Measurements from ENCODE around the gene ENPP1. TPM values are rescaled to one million over a fixed set of nuclear protein-coding genes. Genes with fewer than 3 reads are reported as not detected.
A peak's percentile ranks its signal among the peaks of the same experiment; 100 is the strongest.

The ENPP1 gene
- total and polyA plus RNA-seq, 2 donors (not counting 3 experiments of a cell fraction or from before 2014, with no cell fraction given) = 0.36 to 1.4 TPM

- H3K9ac ChIP-seq (replicated peaks; ENCODE audit: extremely low read depth, insufficient read depth, low read length) = no peak overlapping the region
- dilution Hi-C loops (cut with MboI; ENCODE audit: extremely low pct_ligation_motif_present, low sequenced_read_pairs) = no loop called here
- intact Hi-C loops (cut with micrococcal nuclease) = no loop called here
- no peaks in the 10 kb centered on the region for H3K9me1 ChIP-seq (replicated peaks; ENCODE audit: control insufficient read depth, extremely low read depth, insufficient read depth, low read length)
- H2AFZ ChIP-seq (ENCODE audit: low read depth, low read length) = no peak overlapping the region
- no peak overlapping the region for H3K27ac ChIP-seq (ENCODE audit: insufficient read depth, low read depth, low read length)
- H3K4me1 ChIP-seq (ENCODE audit: control insufficient read depth, extremely low read depth, insufficient read depth, low read length) = no peaks in the 10 kb centered on the region
- no peak overlapping the region for H3K4me3 ChIP-seq (replicated peaks in 1 of 3; ENCODE audit: insufficient read depth in 1 of 3, low read depth in 1 of 3, low read length in 3 of 3)
- no peak overlapping the region for H3K4me2 ChIP-seq (ENCODE audit: insufficient read depth, low read length)
- ChIA-PET POLR2A (no interaction called here), CTCF (no interaction called here)
- FAIRE-seq = peak; percentile 56
- H3K36me3 ChIP-seq (ENCODE audit: control insufficient read depth in 2 of 2, extremely low read depth in 1 of 2, insufficient read depth in 2 of 2, low read length in 2 of 2) = no peaks in the 10 kb centered on the region
- DNase-seq (ENCODE audit: low read depth, low spot score) = no peak
- H4K20me1 ChIP-seq (replicated peaks; ENCODE audit: control insufficient read depth, extremely low read depth, insufficient read depth, low read length) = no peaks in the 10 kb centered on the region
- TF ChIP-seq JUN (IDR thresholded peaks at IDR 0.05; ENCODE audit: borderline replicate concordance, insufficient read depth, insufficient read length, low read depth) (no peak), FOS (IDR thresholded peaks at IDR 0.05; ENCODE audit: borderline replicate concordance, insufficient read depth, low read length) (no peak), EZH2 (IDR thresholded peaks at IDR 0.05; ENCODE audit: borderline replicate concordance, low read depth, low read length, severe bottlenecking) (no peak), POLR2AphosphoS5 (IDR thresholded peaks at IDR 0.05; ENCODE audit: insufficient read depth, low read depth, low read length) (no peak), POLR2A (IDR thresholded peaks at IDR 0.05; ENCODE audit: low read depth, low read length) (no peak), GATA2 (IDR thresholded peaks at IDR 0.05; ENCODE audit: insufficient read depth, insufficient read length, low read depth, low read length) (no peak), MAX (IDR thresholded peaks at IDR 0.05; ENCODE audit: insufficient read depth, insufficient read length) (no peak), CTCF (IDR thresholded peaks at IDR 0.05; ENCODE audit: extremely low read depth in 1 of 2, insufficient read depth in 1 of 2, low read depth in 1 of 2, low read length in 2 of 2) (no peak), MYC (IDR thresholded peaks at IDR 0.05; ENCODE audit: low read depth, low read length) (no peak)
- no TSS peak for BruUV-seq (replicated peaks)
- no peaks in the 10 kb centered on the region for H3K79me2 ChIP-seq (ENCODE audit: control insufficient read depth, insufficient read depth, low read length)
- H3K9me3 ChIP-seq (replicated peaks; ENCODE audit: control insufficient read depth, insufficient read depth, low read length) = no peaks in the 10 kb centered on the region
- H3K27me3 ChIP-seq (ENCODE audit: control insufficient read depth in 2 of 2, insufficient read depth in 2 of 2, low read length in 2 of 2) = peaks cover 3 to 4% of the 10 kb centered on the region in 2 experiments
Observed at GRCh38 chr6:131761060-131761761, 46.6 kb upstream of the ENPP1 start.
